HG03520 (cell line): ENCODE measurements around the gene PKP3.

Source experiments
- ATAC-seq: cut with Tn5 transposase; IDR thresholded peaks from one replicate; pipeline ENCODE4 v1.9.1; 2021; ENCODE audit warnings: mild to moderate bottlenecking, moderate library complexity; ENCODE audit not compliant: unreplicated experiment

PKP3 gene

GRCh38 chr11:441418-442274 lies 47.6 kb downstream of the PKP3 start, which contains the start of gene ANO9:
Gene ANO9, minus strand, starts transcription at chr11:442011. Its CDS starts 85 bp downstream, at chr11:441926.
- ATAC-seq, result no peak

DNA sequence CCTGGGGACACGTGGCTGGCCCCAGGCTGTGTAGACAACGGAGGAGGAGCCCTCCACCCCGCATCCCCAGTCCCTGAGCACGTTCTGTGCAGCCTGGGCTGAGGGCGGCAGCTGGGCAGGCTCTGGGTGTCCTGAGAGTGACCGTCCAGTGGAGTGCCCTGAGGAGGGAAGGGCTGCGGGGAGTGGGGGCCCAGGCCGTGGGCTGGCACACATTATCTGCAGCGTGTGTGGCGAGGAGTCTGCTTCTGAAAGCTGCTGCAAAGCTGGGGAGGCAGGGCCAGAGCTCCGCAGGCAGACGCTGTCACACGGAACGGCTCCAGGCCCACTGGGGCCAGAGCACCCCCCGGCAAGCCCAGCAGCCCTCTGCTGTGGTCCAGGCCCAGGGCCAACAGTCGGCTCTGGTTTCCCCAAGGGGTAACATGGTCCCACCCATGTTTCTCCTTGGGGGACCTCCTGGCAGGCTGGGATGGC lies 48.6 kb downstream of the PKP3 start:
- ATAC-seq, result no peak

GRCh38 chr11:443542-444199 lies 49.7 kb downstream of the PKP3 start:
- ATAC-seq, result no peak

DNA sequence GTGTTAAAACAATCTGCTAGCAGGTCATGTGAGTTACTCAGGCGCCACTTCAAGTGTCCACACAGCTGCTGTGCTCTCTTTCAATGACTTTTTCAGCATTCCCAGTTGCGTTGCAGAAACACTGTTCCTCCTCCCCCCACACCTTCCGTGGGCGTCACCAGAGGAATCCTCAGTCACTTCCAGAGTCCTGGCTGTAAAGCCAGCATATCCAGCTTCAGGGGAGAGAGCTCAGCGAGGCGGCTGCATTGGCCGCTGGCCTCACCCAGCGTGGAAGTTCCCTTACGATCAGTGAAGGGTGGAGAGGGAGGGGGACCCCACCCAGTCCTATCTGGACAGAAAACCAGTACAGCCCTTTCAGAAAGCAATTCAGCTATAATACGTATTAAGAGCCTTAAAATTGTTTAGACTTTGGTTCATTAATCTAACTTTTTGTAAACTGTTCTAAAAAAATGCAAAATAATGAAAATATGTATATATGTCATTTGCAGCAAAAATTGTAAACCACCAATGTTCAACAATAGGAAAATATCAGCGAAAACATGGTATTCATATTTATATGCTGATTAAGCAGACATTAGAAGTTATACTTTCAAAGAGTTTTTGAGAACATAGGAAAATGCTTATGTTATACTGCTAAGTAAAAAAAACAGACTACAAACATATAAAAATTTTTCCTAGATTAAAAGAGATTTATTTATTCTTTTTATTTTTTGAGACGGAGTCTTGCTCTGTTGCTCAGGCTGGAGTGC lies 50.6 kb downstream of the PKP3 start:
- ATAC-seq, result no peak

DNA sequence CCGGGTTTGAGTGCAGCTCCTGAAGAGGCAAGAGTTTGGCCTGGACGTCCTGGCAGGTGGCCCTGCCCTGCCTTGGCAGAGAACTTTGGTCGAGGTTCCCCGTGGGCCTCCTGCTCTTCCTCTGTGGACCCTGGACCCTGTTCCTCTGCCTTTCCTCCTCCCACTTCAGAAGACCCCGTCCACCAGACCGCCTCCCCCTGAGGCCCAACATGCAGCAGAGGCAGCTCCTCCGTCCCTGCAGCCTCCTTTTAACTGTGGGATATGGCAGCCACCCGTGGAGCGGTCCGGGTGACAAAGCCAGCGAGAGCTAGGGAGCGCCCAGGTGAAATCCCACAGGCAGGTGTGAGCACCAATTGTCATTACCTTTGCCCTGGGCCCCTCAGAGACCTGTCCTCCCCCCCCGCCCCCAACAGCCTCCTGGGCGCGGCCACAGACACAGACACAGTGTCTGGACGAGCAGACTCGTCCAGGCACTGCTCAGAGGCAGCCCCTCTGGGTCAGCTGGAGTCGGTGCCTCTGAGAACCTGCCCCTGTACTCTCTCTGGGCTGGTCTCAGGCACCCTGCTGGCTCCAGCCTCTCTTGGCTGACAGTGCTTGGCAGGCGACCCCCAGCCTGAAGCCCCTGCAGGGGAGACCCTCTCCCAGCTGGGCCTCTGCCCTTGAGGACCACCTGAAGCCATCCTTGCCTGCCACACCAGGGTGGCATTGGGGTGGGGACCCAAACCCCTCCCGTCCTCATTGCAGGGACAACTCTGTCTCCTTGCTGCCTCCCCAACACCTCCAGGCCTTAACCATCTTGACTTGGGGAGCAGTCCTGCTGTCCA lies 52.0 kb downstream of the PKP3 start:
- no peak for ATAC-seq

DNA sequence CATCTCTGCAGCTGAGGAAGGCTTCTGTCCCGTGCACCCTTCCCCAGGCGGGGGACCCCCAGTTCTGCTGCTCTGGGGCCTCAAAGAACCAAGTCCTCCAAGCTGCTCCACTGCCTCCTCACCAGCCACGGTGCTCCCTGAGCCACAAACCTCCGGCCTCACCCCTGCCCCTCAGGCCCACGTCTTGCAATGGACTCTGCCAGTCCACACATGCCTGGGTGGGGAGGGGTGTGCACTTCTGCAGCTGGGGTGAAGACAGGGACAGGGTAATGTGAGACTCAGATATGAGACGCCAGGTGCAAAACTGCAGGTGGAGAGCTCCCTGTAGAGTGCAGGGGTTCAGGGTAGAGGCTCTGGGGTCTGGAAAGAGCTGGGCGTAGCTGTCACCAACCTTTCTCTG lies 52.9 kb downstream of the PKP3 start:
- ATAC-seq, result no peak

DNA sequence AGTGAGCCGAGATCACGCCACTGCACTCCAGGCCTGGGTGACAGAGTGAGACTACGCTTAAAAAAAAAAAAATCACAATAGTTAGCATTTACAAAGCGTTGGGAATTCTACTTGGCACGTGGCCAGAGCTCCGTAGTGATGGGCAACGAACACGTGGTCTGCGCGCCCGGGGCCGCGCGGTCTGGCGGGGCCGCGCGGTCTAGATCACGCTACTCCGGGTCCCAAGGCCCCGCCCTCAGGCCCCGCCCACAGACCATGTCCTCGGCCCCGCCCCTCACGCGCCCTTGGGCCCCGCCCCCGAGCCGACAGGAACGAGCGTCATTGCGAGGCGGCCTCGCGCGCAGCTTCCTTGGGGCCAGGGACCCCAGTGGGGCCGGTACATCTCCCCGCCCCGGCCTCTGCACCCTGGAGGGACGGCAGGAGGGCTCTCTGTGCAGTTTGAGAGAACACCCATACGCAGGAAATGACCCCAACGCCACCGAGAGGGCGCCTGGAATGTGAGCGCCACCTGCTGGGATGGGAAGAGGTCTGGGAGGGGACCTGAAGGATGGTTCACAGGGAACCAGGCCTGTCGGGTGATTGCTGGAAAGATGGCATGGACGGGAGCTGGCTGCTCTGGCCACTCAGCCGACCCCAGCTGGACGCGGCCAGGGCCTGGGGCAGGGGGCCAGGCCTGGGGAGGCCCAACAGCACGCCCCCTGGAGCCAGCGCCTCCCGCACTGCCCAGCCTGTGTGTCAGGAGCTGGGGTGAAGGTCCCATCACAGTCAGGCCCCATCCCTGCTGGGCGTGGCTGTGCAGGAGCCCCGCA lies 54.1 kb downstream of the PKP3 start:
- peak; percentile 48 for ATAC-seq

- ATAC-seq, result peak; percentile 65
Measured at GRCh38 chr11:449889-450808, 56.1 kb downstream of the PKP3 start, which contains the start of gene PTDSS2. Gene PTDSS2, plus strand, starts transcription at chr11:450279. Its CDS starts 177 bp downstream, at chr11:450456.

GRCh38 chr11:450809-451451 lies 56.9 kb downstream of the PKP3 start:
- ATAC-seq, result no peak

- no peak for ATAC-seq
Measured at GRCh38 chr11:451738-452137, 57.7 kb downstream of the PKP3 start.

- ATAC-seq, result no peak
Measured at GRCh38 chr11:452203-452744, 58.3 kb downstream of the PKP3 start.

- ATAC-seq, result no peak
Measured at GRCh38 chr11:452916-453527, 59.0 kb downstream of the PKP3 start.

GRCh38 chr11:453564-453963 lies 59.6 kb downstream of the PKP3 start:
- ATAC-seq, result no peak

DNA sequence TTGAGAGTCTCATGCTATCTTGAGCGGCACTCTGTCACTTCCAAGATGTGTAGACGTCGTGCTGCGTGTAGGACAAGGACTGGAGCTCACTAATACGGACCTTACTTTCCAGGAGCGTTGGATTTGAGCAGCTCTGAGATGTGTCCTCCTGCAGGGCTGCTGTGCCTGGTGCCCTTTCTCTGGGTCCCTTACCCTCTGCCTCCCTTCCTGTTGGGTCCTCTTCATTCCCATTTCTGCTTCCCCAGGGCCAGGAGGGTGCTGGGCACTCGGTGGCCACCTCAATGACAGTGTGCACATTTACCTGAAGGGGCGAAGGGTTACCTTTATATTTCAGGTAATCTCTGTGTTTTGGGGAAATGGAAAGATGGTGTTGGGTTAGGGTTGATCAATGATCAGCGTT lies 60.0 kb downstream of the PKP3 start:
- ATAC-seq, result no peak
